Stimulated activated CD4-positive, alpha-beta T cell treated with anti-CD3 and anti-CD28 coated beads, Interleukin-1b, Interleukin-23, amount 100 ng/mL, for 1 hour (primary cell): ENCODE data around the gene LIN9.
"Not testable (repeated sequence)": the region's sequence is repeated elsewhere in the genome, so short reads cannot be mapped to it uniquely, and the experiment has no call there.

ENCODE experiments used
- DNase-seq, 2 donors: peaks; one replicate each; pipeline ENCODE4 v3.0.0-alpha.2; 2020; ENCODE audit warnings: low read depth in 2 of 2

The LIN9 gene

GRCh38 chr1:226215239-226215638 lies 93.7 kb downstream of the LIN9 start:
- no peak for DNase-seq

- DNase-seq: no peak
Measured at GRCh38 chr1:226212545-226212944, 96.4 kb downstream of the LIN9 start.

DNA sequence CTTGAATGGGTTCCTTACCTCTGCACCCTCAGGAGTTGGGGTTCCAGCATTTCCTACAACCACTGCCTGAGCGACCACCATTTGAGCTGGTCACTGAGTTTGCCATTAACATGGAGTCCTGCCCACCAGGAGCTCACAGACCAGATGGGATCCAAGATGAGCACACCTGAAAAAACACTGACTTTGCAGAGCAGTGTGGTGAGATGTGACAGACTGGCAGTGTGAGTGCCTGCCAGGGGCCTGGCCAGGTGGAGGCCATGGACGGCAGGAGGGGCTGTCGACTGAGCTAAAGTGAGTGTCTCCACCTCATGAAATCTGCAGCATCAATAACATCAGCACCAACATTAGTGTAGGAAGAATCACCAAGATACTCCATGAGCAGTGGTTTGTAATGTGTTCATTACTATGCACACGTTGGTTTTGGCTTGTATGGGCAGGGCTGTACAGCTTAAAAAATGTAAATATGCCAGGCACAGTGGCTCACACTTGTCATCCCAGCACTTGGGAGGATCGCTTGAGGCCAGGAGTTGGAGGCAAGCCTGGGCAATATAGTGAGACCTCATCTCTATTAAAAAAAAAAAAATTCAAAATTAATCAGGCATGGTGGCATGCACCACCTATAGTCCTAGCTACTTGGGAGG lies 97.7 kb downstream of the LIN9 start:
- DNase-seq: no peak

GRCh38 chr1:226210571-226211176 lies 98.3 kb downstream of the LIN9 start:
- DNase-seq: no peak

DNA sequence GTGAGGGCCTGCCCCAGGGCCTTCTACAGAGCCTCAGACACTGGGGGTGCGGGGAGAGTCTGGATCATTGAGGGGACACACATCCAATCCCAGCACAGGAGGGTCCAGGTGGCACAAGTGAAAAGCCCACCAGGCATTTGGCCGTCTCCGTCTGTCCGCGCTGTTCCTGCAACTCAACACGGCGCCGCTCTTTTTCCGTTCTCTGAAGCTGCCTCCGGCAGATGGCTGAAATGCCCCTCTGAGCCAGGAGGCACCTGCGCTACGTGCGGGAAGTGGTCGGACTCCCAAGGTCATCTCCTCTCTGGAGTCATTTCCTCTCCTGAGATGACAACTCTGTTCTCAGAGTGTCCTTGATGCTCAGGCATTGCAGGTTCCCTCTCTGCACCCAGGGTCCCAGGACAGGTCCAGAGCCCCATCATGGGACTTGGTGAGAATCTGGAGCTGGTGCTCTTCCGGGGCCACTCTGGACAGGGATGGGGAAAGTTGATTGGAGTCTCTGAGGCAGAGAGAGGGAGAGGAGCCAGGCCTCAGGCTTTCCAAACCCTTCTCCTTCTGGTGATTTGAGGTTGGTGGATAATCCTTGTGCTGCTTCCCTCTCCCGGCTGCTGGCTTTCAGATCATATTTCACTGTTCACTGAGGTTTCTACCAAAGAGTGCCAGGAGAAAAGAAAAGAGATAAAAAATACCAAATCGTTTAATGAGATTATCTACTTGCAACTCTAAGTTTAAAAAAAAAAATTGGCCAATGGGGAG lies 99.5 kb downstream of the LIN9 start:
- DNase-seq: no peak

- DNase-seq: no peak
Measured at GRCh38 chr1:226207048-226207447, 101.9 kb downstream of the LIN9 start.

- no peak for DNase-seq
Measured at GRCh38 chr1:226204198-226204597, 104.8 kb downstream of the LIN9 start.

DNA sequence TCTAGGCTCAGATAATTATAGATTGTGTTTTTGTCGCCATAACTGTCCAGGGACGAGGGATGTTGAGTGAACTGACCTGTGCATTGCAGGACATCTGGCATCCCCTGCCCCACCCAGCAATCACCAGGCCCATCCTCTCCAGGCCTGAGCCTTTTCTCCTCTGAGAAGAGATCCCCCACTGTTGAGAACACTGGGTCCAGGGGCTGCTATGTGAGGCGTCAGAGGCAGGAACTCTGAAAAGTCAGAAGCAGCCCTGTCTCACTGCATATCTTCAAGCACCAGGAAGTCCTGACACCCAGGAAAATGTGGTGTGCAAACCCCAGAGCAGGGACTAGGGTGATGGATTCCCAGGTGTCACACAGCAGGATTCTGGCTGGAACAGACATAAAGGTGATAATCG lies 105.3 kb downstream of the LIN9 start:
- DNase-seq: no peak

GRCh38 chr1:226203240-226203639 lies 105.7 kb downstream of the LIN9 start:
- no peak for DNase-seq

DNA sequence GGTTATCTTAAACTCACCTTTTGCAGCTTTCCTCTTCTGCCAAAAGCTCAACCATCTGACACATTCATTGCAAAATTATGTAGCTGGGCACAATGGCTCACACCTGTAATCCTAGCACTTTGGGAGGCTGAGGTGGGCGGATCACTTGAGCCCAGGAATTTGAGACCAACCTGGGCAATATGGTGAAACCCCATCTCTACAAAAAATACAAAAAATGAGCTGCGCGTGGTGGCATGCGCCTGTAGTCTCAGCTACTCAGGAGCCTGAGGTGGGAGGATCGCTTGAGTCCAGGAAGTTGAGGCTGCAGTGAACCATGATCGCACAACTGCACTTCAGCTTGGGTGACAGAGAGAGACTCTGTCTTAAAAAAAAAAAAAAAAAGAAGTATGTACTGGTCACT lies 106.3 kb downstream of the LIN9 start:
- DNase-seq: not testable (repeated sequence)

- DNase-seq: no peak
Measured at GRCh38 chr1:226202246-226202645, 106.7 kb downstream of the LIN9 start.

DNA sequence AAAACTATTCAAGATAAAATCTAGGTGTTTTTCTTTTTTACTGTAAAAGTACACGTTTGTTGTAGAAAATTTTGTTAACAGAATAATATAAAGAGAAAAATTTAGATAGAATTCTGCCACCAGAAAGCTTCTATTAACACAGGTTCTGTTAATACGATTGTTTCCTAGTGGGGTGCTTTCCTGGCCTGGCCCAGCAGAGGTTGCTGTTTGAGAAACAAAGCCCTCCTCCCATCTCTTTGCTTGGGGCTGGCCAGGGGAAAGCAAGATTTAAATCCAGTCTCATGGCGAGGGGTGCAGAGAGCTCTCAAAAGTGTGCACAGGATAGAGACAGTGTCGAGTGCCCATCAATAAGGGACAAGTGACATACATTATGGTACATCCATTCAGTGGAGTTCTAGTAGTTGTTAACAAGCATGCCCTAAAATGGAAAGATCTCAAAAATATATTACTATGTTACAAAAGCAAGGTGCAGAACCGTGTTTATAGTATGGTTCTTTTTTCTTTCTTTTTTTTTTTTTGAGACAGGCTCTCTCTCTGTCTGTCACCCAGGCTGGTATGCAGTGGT lies 107.9 kb downstream of the LIN9 start:
- no peak for DNase-seq

DNA sequence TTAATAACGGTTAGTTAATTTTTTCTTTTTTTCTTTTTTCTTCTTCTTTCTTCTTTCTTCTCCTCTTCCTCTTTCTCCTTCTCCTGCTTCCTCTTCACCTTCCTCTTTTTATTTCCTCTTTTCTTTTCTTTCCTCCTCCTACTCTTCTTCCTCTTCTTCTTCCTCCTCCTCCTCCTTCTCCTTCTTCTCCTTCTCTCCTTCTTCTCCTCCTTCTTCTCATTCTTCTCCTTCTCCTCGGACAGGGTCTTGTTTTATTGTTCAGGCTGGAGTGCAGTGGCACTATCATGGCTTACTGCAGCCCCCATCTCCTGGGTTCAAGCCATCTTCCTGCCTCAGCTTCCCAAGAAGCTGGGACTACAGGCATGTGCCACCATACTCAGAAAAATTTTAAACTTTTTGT lies 109.0 kb downstream of the LIN9 start:
- no peak for DNase-seq

DNA sequence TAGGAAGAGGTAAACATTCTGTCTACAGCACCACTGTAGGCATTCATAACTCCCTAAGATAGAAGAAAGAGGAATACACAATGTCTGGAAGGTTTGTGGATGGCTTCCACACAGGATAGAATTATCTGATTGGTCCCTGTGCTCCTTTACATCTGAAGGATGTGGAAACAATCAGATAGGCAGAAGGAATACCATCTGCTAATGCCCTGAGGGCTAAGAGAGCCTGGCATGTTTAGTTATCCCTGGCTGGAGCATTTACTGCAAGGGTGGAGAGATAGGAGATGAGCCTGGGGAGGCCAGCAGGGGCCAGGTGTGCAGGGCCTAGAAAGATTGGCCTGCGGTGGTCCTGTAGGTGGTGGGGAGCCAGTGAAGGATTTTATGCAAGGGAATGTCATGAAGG lies 113.8 kb downstream of the LIN9 start:
- no peak for DNase-seq

GRCh38 chr1:226187380-226187779 lies 121.6 kb downstream of the LIN9 start:
- DNase-seq: no peak

- DNase-seq: no peak
Measured at GRCh38 chr1:226187019-226187322, 122.0 kb downstream of the LIN9 start.

GRCh38 chr1:226186124-226187018 lies 122.6 kb downstream of the LIN9 start, which contains the start of gene ACBD3:
TSS of gene ACBD3 (minus strand) at chr1:226186741. CDS start at chr1:226186675, 66 bp downstream.
- DNase-seq: peak; percentile 46 to 61

GRCh38 chr1:226185141-226186036 lies 123.6 kb downstream of the LIN9 start:
- no peak for DNase-seq

DNA sequence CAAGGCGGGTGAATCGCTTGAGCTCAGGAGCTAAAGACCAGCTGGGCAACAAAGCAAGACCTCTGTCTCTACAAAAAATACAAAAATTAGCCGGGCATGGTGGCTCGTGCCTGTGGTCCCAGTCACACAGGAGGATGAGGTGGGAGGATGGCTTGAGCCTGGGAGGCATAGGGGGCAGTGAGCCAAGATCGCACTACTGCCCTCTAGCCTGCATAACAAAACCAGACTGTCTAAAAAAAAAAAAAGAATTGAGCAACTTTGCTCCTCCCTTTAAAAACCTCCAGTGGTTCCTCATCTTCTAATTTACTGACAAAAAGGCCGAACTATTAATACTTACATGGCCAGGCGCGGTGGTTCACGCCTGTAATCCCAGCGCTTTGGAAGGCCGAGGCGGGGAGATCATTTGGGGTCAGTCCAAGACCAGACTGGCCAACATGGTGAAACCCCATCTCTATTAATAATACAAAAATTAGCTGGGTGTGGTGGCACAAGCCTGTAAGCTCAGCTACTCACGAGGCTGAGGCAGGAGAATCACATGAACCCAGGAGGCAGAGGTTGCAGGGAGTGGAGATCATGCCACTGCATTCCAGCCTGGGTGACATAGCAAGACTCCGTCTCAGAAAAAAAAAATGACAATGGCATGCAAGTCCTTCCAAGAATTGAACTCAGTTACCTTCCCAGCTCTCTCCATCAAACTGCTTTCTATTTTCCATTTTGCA lies 126.8 kb downstream of the LIN9 start:
- no peak for DNase-seq
